ENCODE data around the gene TTC32. TPM values are rescaled to one million over a fixed set of nuclear protein-coding genes. Genes with fewer than 3 reads are reported as not detected.
"Not testable (repeated sequence)": the region's sequence is repeated elsewhere in the genome, so short reads cannot be mapped to it uniquely, and the experiment has no call there.

The TTC32 gene
- total RNA-seq, 4 donors from 2014 or later: 10.8 to 42.6 (median 17.7) TPM

DNA sequence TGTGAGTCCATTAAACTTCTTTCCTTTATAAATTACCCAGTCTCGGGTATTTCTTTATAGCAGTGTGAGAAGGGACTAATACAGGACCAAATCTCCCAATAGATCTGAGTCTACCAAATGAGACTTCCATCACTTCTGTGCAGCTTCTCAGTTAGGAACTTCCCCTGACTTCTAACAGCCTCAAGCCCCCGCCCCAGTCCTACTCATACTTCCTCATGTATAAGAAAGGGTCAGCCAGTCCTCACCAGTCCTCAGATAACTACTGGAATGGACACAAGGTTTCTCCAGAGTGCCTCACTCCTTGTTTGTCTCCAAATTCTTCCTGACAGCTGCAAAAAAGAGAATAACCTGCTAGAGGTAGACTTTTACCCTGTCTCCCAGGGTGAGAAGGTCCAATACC is 19.5 kb downstream of the TTC32 start:
- DNase-seq (ENCODE audit: low spot score in 2 of 2): peak in 1 of 2 donors; percentile 49
- Histone ChIP-seq H3K4me3 (no peak overlapping the region), H3K36me3 (no peaks in the 10 kb centered on the region), H3K27me3 (no peaks in the 10 kb centered on the region), H3K9me3 (no peaks in the 10 kb centered on the region), H3K4me1 (no peaks in the 10 kb centered on the region), H3K27ac (no peak overlapping the region)
- TF ChIP-seq POLR2AphosphoS5 (IDR thresholded peaks at IDR 0.05) (no peak), EP300 (IDR thresholded peaks at IDR 0.05) (no peak), POLR2A (IDR thresholded peaks at IDR 0.05) (no peak)
- TF ChIP-seq, protein P1, sequence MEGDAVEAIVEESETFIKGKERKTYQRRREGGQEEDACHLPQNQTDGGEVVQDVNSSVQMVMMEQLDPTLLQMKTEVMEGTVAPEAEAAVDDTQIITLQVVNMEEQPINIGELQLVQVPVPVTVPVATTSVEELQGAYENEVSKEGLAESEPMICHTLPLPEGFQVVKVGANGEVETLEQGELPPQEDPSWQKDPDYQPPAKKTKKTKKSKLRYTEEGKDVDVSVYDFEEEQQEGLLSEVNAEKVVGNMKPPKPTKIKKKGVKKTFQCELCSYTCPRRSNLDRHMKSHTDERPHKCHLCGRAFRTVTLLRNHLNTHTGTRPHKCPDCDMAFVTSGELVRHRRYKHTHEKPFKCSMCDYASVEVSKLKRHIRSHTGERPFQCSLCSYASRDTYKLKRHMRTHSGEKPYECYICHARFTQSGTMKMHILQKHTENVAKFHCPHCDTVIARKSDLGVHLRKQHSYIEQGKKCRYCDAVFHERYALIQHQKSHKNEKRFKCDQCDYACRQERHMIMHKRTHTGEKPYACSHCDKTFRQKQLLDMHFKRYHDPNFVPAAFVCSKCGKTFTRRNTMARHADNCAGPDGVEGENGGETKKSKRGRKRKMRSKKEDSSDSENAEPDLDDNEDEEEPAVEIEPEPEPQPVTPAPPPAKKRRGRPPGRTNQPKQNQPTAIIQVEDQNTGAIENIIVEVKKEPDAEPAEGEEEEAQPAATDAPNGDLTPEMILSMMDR (IDR thresholded peaks at IDR 0.05): no peak
- 93% methylated on average over 2 of the region's 2 CpGs for WGBS

DNA sequence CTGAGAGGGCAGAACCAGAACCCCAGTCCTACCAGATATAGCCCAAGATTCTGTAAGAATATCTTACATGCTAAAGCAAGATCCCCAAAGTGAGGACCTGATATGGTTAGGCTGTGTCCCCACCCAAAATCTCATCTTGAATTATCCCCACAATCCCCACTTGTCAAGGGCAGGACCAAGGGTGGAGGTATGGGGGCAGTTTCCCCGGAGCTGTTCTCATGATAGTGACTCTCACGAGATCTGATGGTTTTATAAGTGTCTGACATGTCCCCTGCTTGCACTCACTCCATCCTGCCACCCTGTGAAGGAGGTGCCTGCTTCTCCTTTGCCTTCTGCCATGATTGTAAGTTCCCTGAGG is 19.9 kb downstream of the TTC32 start:
- WGBS: 88% methylated on average over 1 of the region's 2 CpGs
- Histone ChIP-seq H3K4me3 (no peak overlapping the region), H3K9me3 (no peaks in the 10 kb centered on the region), H3K36me3 (no peaks in the 10 kb centered on the region), H3K27ac (no peak overlapping the region), H3K4me1 (no peaks in the 10 kb centered on the region), H3K27me3 (no peaks in the 10 kb centered on the region)
- peak in 1 of 2 donors; percentile 23 for DNase-seq (ENCODE audit: low spot score in 2 of 2)
- no peak for TF ChIP-seq POLR2AphosphoS5 (IDR thresholded peaks at IDR 0.05)
- TF ChIP-seq, protein P1 (IDR thresholded peaks at IDR 0.05): no peak
- no peak for TF ChIP-seq POLR2A (IDR thresholded peaks at IDR 0.05)
- no peak for TF ChIP-seq EP300 (IDR thresholded peaks at IDR 0.05)

DNA sequence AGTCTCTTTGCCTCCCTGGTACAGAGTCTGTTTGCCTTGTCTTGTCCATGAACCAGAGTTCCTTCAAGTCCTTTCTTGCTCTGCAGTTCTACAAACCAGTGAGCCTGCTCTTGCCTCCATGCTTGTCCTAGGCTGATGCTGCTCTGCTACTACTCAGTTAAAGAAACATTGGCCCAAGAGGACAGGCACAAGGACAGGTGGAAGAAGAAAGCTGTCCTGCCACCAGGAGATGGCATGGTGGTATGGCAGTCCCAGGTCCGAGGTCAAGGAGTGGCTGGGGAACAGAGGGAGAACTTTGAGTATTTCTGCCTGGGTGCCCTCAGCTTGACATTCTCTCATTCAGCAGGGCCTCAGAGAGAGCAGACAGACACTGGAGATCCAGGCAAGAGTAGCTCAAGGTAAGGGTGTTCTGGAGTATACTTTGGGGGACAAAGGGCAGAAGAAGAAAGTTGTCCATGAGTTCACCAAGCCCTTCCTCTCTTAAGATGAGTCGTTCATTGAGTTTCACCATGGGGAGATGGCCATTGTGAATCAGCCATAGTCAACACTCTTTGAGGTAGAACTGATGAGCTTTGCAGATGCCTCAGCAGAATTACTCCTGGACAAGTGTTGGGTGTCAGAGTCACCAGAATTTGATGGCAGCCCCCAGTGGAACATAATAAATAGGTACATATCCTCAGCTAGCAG is 20.4 kb downstream of the TTC32 start:
- peak in 1 of 2 donors; percentile 26 for DNase-seq (ENCODE audit: low spot score in 2 of 2)
- no peaks in the 10 kb centered on the region for H3K27me3 ChIP-seq
- no peak overlapping the region for H3K27ac ChIP-seq
- H3K9me3 ChIP-seq: no peaks in the 10 kb centered on the region
- H3K4me1 ChIP-seq: no peaks in the 10 kb centered on the region
- no peak for TF ChIP-seq POLR2A (IDR thresholded peaks at IDR 0.05)
- no peak for TF ChIP-seq EP300 (IDR thresholded peaks at IDR 0.05)
- no peak for TF ChIP-seq POLR2AphosphoS5 (IDR thresholded peaks at IDR 0.05)
- TF ChIP-seq, protein P1 (IDR thresholded peaks at IDR 0.05): no peak
- no peaks in the 10 kb centered on the region for H3K36me3 ChIP-seq
- WGBS: 100% methylated on average over 2 of the region's 2 CpGs
- no peak overlapping the region for H3K4me3 ChIP-seq

DNA sequence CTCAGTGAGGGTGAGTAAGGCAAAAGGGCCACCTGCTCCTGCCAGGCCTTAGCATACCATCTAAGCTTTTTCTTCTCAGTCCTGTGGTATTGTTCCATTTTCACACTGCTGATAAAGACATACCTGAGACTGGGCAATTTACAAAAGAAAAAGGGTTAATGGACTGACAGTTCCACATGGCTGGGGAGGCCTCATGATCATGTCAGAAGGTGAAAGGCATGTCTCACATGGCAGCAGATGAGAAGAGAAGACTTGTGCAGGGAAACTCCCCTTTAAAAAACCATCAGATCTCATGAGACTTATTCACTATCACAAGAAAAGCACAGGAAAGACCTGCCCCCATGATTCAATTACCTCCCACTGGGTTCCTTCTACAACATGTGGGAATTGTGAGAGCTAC is 21.6 kb downstream of the TTC32 start:
- not testable (repeated sequence) for H3K27me3 ChIP-seq, H3K9me3 ChIP-seq, H3K4me3 ChIP-seq, H3K4me1 ChIP-seq, H3K27ac ChIP-seq, H3K36me3 ChIP-seq
- DNase-seq (ENCODE audit: low spot score in 2 of 2): peak in 1 of 2 donors; percentile 23

DNA sequence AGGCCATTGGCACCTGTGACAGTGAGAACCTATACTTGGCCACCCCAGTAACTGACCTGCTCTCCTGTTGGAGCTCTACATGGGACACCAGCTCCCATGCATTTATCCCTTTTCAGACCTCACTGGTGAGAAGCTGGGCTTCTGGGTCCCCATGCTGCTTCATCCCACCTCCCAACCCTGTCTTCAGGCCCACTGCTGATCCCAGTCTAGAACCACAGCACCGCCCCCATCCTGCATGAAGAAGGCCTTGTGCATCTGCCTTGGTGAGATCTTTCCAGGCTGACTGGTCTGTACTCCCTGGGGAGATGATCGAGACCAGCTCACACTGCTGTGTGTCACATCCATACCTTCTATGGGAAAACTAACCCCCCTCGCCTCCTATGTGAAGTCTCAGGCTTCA is 22.7 kb downstream of the TTC32 start:
- no peak overlapping the region for H3K27ac ChIP-seq
- no peaks in the 10 kb centered on the region for H3K4me1 ChIP-seq
- H3K36me3 ChIP-seq: no peaks in the 10 kb centered on the region
- peak in 1 of 2 donors; percentile 66 for DNase-seq (ENCODE audit: low spot score in 2 of 2)
- TF ChIP-seq EP300 (IDR thresholded peaks at IDR 0.05): no peak
- TF ChIP-seq POLR2A (IDR thresholded peaks at IDR 0.05): no peak
- TF ChIP-seq POLR2AphosphoS5 (IDR thresholded peaks at IDR 0.05): no peak
- no peak overlapping the region for H3K4me3 ChIP-seq
- H3K27me3 ChIP-seq: no peaks in the 10 kb centered on the region
- WGBS: 72% methylated on average over 3 of the region's 3 CpGs
- H3K9me3 ChIP-seq: no peaks in the 10 kb centered on the region

DNA sequence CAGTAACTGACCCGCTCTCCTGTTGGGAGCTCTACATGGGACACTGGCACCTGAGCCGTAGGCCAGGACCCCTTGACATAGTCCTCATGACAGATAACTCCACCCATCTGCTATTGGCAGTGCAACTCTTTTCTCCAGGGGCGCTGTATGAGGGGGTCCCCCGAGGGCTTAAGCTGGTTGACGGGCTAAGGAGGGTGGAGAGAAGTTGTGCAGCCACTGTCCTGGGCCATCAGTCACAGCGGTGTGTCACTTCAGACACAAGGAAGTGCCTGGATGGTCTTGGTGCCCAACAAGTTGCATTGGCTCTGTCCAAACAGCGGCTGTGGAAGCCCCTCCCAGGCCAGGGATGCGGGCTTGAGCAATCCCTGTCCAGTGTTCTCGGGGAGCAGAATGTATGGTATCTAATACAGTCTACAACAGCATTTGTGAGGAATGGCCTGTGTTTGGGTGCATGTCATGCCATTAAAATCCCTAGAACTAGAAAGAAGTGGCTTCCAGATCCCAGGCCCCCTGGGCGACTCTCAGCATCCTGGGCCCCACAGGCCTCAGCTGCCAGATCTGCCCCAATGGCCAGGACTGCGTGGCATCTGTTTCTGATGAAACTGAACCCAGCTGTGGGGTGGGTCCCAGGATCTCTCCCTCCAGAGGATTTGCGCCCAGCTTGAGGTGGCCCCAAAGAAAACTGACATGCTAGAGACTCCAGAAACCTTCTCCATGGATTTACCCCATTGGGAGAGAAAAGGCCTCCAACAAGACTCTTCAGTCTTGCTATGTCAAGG is 23.3 kb downstream of the TTC32 start:
- H3K4me3 ChIP-seq: no peak overlapping the region

More for the DNA sequence above, 23.3 kb downstream of the TTC32 start:
- WGBS: 96% methylated on average over 9 of the region's 12 CpGs
- Histone ChIP-seq H3K36me3 (no peaks in the 10 kb centered on the region), H3K27me3 (no peaks in the 10 kb centered on the region), H3K4me1 (no peaks in the 10 kb centered on the region), H3K9me3 (no peaks in the 10 kb centered on the region), H3K27ac (no peak overlapping the region)
- TF ChIP-seq POLR2AphosphoS5 (IDR thresholded peaks at IDR 0.05) (no peak), POLR2A (IDR thresholded peaks at IDR 0.05) (no peak), EP300 (IDR thresholded peaks at IDR 0.05) (no peak)
- TF ChIP-seq, protein P1 (IDR thresholded peaks at IDR 0.05): no peak
- peak in 1 of 2 donors; percentile 52 for DNase-seq (ENCODE audit: low spot score in 2 of 2)

All from suprapubic skin (tissue), 4 donors.